WTC11 (cell line): ENCODE results near the gene MS4A14. TPM values are rescaled to one million over a fixed set of nuclear protein-coding genes. Genes with fewer than 3 reads are reported as not detected.

Experiments used
- ATAC-seq: fragments of 200-7000 bp; cut with Tn5 transposase; 2 replicates; pipeline ENCODE4 v1.10.0; 2021; ENCODE audit warnings: mild to moderate bottlenecking, moderate library complexity
- CTCF ChIA-PET: fragments of 300-600 bp; sonication (Branson Sonifier 250); formaldehyde crosslinking; loops from one replicate; lab custom pipeline; 2021; ENCODE audit warnings: antibody characterized with exemption; lab: Charles Lee
- POLR2A ChIA-PET: fragments of 350-600 bp; sonication (Branson Sonifier 250); formaldehyde crosslinking; loops from one replicate; lab custom pipeline; 2021; ENCODE audit warnings: antibody characterized with exemption; lab: Charles Lee
- DNase-seq: peaks from one replicate; pipeline ENCODE4 v3.0.0; 2021; ENCODE audit warnings: low spot score
- H3K27ac Mint-ChIP-seq: 2 replicates; pipeline ENCODE4 v1.8.0; 2021; ENCODE audit warnings: mixed read lengths
- H3K27me3 Mint-ChIP-seq: 2 replicates; pipeline ENCODE4 v1.8.0; 2021; ENCODE audit warnings: low read depth, mild to moderate bottlenecking, moderate library complexity, mixed read lengths
- H3K36me3 Mint-ChIP-seq: 2 replicates; pipeline ENCODE4 v1.8.0; 2021; ENCODE audit warnings: mixed read lengths
- H3K4me1 Mint-ChIP-seq: 2 replicates; pipeline ENCODE4 v1.8.0; 2022; ENCODE audit warnings: mixed read lengths
- H3K4me3 Mint-ChIP-seq: 2 replicates; pipeline ENCODE4 v1.8.0; 2021; ENCODE audit warnings: mild to moderate bottlenecking, moderate library complexity, mixed read lengths
- H3K9me3 Mint-ChIP-seq: 2 replicates; pipeline ENCODE4 v1.8.0; 2021; ENCODE audit warnings: mixed read lengths
- GRHL2 ChIP-seq: fragments of 250-450 bp; sonication (Bioruptor Pico); IDR thresholded peaks from 2 replicates; pipeline ENCODE4 v1.8.0; 2022; ENCODE audit warnings: mild to moderate bottlenecking, moderate library complexity; ENCODE audit not compliant: insufficient replicate concordance, severe bottlenecking
- GTF2I ChIP-seq: fragments of 250-450 bp; sonication (Bioruptor Pico); conservative IDR thresholded peaks from 2 replicates; pipeline ENCODE4 v1.4.0; 2021; ENCODE audit warnings: mild to moderate bottlenecking
- HMGA2 ChIP-seq: fragments of 250-450 bp; sonication (Bioruptor Pico); IDR thresholded peaks from 2 replicates; pipeline ENCODE4 v1.4.0; 2021; ENCODE audit warnings: mild to moderate bottlenecking, moderate library complexity
- JAZF1 ChIP-seq: fragments of 250-450 bp; sonication (Bioruptor Pico); IDR thresholded peaks from 2 replicates; pipeline ENCODE4 v1.9.0; 2021; ENCODE audit warnings: moderate library complexity, mild to moderate bottlenecking, inconsistent platforms
- RORB ChIP-seq: fragments of 250-450 bp; sonication (Bioruptor Pico); IDR thresholded peaks from 2 replicates; pipeline ENCODE4 v1.9.0; 2021; ENCODE audit warnings: mild to moderate bottlenecking
- SP1 ChIP-seq: sonication (generic); formaldehyde crosslinking; conservative IDR thresholded peaks from 2 replicates; pipeline ENCODE4 v1.8.1; 2022; ENCODE audit warnings: missing genetic modification reagents
- USF1 ChIP-seq: sonication (generic); formaldehyde crosslinking; IDR thresholded peaks from 2 replicates; pipeline ENCODE4 v1.8.0; 2022; ENCODE audit warnings: mild to moderate bottlenecking, missing genetic modification reagents
- ZNF416 ChIP-seq: fragments of 250-450 bp; sonication (Bioruptor Pico); IDR thresholded peaks from 2 replicates; pipeline ENCODE4 v1.9.0; 2021; ENCODE audit warnings: mild to moderate bottlenecking, inconsistent platforms
- total RNA-seq: library from RNA; stranded (reverse); gene quantifications from 3 replicates; pipeline ENCODE4 v1.2.3, GENCODE V29; 2021
- TF ChIP-seq, protein P1 (sequence below): fragments of 250-450 bp; sonication (Bioruptor Pico); conservative IDR thresholded peaks from 2 replicates; pipeline ENCODE4 v1.9.0; 2021; ENCODE audit warnings: mild to moderate bottlenecking
- TF ChIP-seq, protein P2 (sequence below): sonication (generic); formaldehyde crosslinking; IDR thresholded peaks from 2 replicates; pipeline ENCODE4 v1.8.0; 2022; ENCODE audit warnings: missing genetic modification reagents
- TF ChIP-seq, protein P3 (sequence below): fragments of 250-450 bp; sonication (Bioruptor Pico); IDR thresholded peaks from 2 replicates; pipeline ENCODE4 v1.9.0; 2021; ENCODE audit warnings: mild to moderate bottlenecking, borderline replicate concordance

MS4A14 gene
- total RNA-seq, 1 experiment from 2014 or later = not detected

DNA sequence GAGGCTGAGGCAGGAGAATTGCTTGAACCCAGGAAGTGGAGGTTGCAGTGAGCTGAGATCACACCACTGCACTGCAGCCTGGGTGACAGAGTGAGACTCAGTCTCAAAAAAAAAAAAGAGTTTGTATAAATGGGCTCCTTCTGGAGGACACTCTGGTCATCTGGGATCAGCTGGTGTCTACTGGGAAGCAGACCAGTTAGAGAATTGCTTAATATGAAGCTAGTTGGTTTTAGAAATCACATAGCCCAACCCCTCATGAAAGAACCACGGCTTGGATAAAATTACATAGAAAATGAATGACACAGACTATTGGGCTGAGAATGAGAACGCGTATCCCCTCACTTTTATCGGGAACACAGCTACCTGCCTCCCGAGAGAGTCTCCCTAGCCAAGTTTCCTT lies 3.2 kb upstream of the MS4A14 start:
- ChIA-PET POLR2A (no interaction called here), CTCF (interaction anchor here (1.6 kb wide), 1 partner anchor 29 kb away, joined by 3 read pairs; no protein-coding TSS in a partner anchor)
- TF ChIP-seq ZNF416 (CRISPR knock-in tag) (no peak), SP1 (CRISPR knock-in tag) (no peak), GRHL2 (no peak), JAZF1 (CRISPR knock-in tag) (no peak)
- Mint-ChIP-seq H3K9me3 (no peaks in the 10 kb centered on the region), H3K27ac (no peak overlapping the region), H3K4me1 (peaks cover 21% of the 10 kb centered on the region), H3K4me3 (no peak overlapping the region), H3K36me3 (no peaks in the 10 kb centered on the region), H3K27me3 (no peaks in the 10 kb centered on the region)
- DNase-seq (no peak), ATAC-seq (no peak)

GRCh38 chr11:60394666-60395380 lies 1.4 kb upstream of the MS4A14 start:
- no peaks in the 10 kb centered on the region for H3K27me3 Mint-ChIP-seq
- H3K4me3 Mint-ChIP-seq = no peak overlapping the region
- no peaks in the 10 kb centered on the region for H3K36me3 Mint-ChIP-seq
- no peak for TF ChIP-seq ZNF416 (CRISPR knock-in tag)
- TF ChIP-seq HMGA2 (CRISPR knock-in tag) = peak; percentile 92
- TF ChIP-seq, all 79 proteins: peak for 1
- no peak overlapping the region for H3K27ac Mint-ChIP-seq
- CTCF ChIA-PET = no interaction called here
- POLR2A ChIA-PET = no interaction called here
- ATAC-seq = no peak
- DNase-seq = no peak
- peaks cover 5% of the 10 kb centered on the region; the same call in 1 of the 2 replicates for H3K9me3 Mint-ChIP-seq
- peaks cover 13% of the 10 kb centered on the region for H3K4me1 Mint-ChIP-seq

DNA sequence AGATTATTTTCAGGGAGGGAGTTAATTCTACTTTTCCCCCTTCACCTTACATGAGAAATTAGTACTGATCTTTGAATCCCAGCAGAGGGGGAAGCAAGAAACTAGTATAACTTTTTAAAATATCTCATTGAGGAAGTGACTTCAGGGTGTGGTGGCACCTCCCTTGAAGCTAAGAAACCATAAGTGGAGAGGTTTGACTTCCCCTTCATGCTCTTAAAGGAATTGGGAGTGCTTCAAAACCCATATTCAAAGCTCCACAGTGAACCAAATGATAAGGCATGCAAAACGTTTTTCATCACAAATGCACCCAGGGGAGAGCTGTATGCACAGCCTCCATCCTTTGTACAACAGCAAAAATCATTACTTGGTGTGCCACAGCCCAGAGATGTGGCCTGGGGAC lies 540 bp downstream of the MS4A14 start:
- TF ChIP-seq, protein P1, sequence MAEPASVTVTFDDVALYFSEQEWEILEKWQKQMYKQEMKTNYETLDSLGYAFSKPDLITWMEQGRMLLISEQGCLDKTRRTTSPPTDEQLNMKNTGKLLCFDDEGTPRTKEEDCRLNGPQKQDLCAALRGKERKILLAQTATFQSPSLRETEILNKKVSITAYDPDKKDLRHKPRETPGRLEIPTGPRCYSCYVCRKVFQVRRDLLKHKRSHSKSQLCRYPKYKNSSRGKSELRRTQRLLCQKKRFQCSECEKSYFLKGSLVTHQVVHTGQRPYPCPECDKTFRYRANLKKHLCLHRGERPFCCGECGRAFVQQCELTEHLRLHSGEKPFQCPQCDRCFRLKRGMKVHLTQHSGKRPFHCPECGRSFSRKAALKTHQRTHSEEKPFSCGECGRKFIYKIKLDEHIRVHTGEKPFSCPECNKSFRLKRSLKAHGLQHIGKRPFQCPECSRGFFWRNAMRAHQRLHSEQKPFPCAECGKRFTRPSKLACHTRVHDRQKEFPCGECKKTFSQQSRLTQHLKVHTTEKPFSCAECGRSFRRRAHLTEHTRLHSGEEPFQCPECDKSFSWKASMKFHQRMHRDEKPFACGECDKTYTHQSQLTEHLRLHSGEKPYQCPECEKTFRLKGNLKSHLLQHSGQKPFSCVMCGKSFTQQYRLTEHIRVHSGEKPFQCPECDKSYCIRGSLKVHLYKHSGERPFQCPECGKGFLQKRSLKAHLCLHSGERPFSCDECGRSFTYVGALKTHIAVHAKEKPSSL = no peak
- TF ChIP-seq GTF2I (CRISPR knock-in tag) (no peak), HMGA2 (CRISPR knock-in tag) (no peak), USF1 (CRISPR knock-in tag) (no peak), RORB (CRISPR knock-in tag) (no peak)
- TF ChIP-seq, protein P2, sequence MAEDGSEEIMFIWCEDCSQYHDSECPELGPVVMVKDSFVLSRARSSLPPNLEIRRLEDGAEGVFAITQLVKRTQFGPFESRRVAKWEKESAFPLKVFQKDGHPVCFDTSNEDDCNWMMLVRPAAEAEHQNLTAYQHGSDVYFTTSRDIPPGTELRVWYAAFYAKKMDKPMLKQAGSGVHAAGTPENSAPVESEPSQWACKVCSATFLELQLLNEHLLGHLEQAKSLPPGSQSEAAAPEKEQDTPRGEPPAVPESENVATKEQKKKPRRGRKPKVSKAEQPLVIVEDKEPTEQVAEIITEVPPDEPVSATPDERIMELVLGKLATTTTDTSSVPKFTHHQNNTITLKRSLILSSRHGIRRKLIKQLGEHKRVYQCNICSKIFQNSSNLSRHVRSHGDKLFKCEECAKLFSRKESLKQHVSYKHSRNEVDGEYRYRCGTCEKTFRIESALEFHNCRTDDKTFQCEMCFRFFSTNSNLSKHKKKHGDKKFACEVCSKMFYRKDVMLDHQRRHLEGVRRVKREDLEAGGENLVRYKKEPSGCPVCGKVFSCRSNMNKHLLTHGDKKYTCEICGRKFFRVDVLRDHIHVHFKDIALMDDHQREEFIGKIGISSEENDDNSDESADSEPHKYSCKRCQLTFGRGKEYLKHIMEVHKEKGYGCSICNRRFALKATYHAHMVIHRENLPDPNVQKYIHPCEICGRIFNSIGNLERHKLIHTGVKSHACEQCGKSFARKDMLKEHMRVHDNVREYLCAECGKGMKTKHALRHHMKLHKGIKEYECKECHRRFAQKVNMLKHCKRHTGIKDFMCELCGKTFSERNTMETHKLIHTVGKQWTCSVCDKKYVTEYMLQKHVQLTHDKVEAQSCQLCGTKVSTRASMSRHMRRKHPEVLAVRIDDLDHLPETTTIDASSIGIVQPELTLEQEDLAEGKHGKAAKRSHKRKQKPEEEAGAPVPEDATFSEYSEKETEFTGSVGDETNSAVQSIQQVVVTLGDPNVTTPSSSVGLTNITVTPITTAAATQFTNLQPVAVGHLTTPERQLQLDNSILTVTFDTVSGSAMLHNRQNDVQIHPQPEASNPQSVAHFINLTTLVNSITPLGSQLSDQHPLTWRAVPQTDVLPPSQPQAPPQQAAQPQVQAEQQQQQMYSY (CRISPR knock-in tag) = no peak
- TF ChIP-seq, protein P3, sequence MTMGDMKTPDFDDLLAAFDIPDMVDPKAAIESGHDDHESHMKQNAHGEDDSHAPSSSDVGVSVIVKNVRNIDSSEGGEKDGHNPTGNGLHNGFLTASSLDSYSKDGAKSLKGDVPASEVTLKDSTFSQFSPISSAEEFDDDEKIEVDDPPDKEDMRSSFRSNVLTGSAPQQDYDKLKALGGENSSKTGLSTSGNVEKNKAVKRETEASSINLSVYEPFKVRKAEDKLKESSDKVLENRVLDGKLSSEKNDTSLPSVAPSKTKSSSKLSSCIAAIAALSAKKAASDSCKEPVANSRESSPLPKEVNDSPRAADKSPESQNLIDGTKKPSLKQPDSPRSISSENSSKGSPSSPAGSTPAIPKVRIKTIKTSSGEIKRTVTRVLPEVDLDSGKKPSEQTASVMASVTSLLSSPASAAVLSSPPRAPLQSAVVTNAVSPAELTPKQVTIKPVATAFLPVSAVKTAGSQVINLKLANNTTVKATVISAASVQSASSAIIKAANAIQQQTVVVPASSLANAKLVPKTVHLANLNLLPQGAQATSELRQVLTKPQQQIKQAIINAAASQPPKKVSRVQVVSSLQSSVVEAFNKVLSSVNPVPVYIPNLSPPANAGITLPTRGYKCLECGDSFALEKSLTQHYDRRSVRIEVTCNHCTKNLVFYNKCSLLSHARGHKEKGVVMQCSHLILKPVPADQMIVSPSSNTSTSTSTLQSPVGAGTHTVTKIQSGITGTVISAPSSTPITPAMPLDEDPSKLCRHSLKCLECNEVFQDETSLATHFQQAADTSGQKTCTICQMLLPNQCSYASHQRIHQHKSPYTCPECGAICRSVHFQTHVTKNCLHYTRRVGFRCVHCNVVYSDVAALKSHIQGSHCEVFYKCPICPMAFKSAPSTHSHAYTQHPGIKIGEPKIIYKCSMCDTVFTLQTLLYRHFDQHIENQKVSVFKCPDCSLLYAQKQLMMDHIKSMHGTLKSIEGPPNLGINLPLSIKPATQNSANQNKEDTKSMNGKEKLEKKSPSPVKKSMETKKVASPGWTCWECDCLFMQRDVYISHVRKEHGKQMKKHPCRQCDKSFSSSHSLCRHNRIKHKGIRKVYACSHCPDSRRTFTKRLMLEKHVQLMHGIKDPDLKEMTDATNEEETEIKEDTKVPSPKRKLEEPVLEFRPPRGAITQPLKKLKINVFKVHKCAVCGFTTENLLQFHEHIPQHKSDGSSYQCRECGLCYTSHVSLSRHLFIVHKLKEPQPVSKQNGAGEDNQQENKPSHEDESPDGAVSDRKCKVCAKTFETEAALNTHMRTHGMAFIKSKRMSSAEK (CRISPR knock-in tag) = no peak
- TF ChIP-seq, all 79 proteins: peak for 0
- peaks cover 19% of the 10 kb centered on the region for H3K9me3 Mint-ChIP-seq
- ChIA-PET CTCF (interaction anchor here (1.0 to 1.2 kb wide), 2 partner anchors 34 to 49 kb away, joined by 3 to 6 read pairs; no protein-coding TSS in a partner anchor), POLR2A (no interaction called here)
- DNase-seq = no peak
- no peaks in the 10 kb centered on the region for H3K27me3 Mint-ChIP-seq
- no peak overlapping the region for H3K27ac Mint-ChIP-seq
- no peak for ATAC-seq
- peaks cover 13% of the 10 kb centered on the region for H3K4me1 Mint-ChIP-seq
- H3K36me3 Mint-ChIP-seq = peaks cover 9% of the 10 kb centered on the region
- no peak overlapping the region for H3K4me3 Mint-ChIP-seq
